Esophagus squamous epithelium (tissue), 5 donors: Measurements from ENCODE around the gene MST1R. TPM values are rescaled to one million over a fixed set of nuclear protein-coding genes. Genes with fewer than 3 reads are reported as not detected.

Source experiments
- DNase-seq: peaks from one replicate; lab custom pipeline; 2025; lab: John Stamatoyannopoulos, UW
- H3K27ac ChIP-seq, 4 donors: fragments of 200-600 bp; sonication (generic); one replicate each; pipeline ENCODE4 v1.5.1; 2016 to 2019; ENCODE audit warnings: mild to moderate bottlenecking in 1 of 4
- H3K27me3 ChIP-seq, 4 donors: fragments of 200-600 bp; sonication (generic); 1 replicate in 3 of 4; 2 replicates in 1 of 4; pipeline versions ENCODE4 v1.5.1 to v1.6.0; 2017 to 2021; ENCODE audit warnings: antibody characterized with exemption in 1 of 4
- H3K36me3 ChIP-seq, 3 donors: fragments of 200-600 bp; sonication (generic); one replicate each; pipeline ENCODE4 v1.5.1; 2016 to 2019
- H3K4me1 ChIP-seq, 3 donors: fragments of 200-600 bp; sonication (generic); one replicate each; pipeline ENCODE4 v1.5.1; 2017 to 2019
- H3K4me3 ChIP-seq, 4 donors: fragments of 200-600 bp; sonication (generic); 1 replicate in 3 of 4; 2 replicates in 1 of 4; pipeline ENCODE4 v1.5.1; 2016 to 2019; ENCODE audit warnings: mild to moderate bottlenecking in 2 of 4, moderate library complexity in 1 of 4
- H3K9me3 ChIP-seq, 3 donors: fragments of 200-600 bp; sonication (generic); one replicate each; pipeline ENCODE4 v1.5.1; 2016 to 2019
- POLR2A ChIP-seq, 4 donors: fragments of 450-650 bp; IDR thresholded peaks; one replicate each; pipeline ENCODE4 v1.6.1; 2017; ENCODE audit warnings: antibody characterized with exemption in 4 of 4, mild to moderate bottlenecking in 4 of 4, moderate library complexity in 3 of 4
- WGBS, 2 donors: methylation state at CpG; one replicate each; pipeline ENCODE4 v1.1.5; 2018; 5-methylcytosine and 5-hydroxymethylcytosine counted together
- intact Hi-C: fragments of 100-400 bp; cut with DNase I; formaldehyde crosslinking; loops from one replicate; pipeline ENCODE4 v1.15.0; 2022
- total RNA-seq, 4 donors: library from RNA; depleted of rRNA; stranded (reverse); fragments of >200 nt; gene quantifications; one replicate each; pipeline ENCODE4 v1.1.0, GENCODE V29; 2016
- TF ChIP-seq, protein P1 (sequence below), 6 experiments: fragments of 450-650 bp in 4 of 6; fragments of 200-600 bp in 2 of 6; sonication (generic) in 2 of 6; IDR thresholded peaks; one replicate each; pipeline ENCODE4 v1.5.1; 2016 to 2019; ENCODE audit warnings: antibody characterized with exemption in 6 of 6, mild to moderate bottlenecking in 4 of 6, moderate library complexity in 4 of 6
- donor health status: DM: yes; HTN: yes; CAD: no.

Gene MST1R
- total RNA-seq, 4 donors from 2014 or later: 5.4 to 26.5 (median 14.5) TPM

DNA sequence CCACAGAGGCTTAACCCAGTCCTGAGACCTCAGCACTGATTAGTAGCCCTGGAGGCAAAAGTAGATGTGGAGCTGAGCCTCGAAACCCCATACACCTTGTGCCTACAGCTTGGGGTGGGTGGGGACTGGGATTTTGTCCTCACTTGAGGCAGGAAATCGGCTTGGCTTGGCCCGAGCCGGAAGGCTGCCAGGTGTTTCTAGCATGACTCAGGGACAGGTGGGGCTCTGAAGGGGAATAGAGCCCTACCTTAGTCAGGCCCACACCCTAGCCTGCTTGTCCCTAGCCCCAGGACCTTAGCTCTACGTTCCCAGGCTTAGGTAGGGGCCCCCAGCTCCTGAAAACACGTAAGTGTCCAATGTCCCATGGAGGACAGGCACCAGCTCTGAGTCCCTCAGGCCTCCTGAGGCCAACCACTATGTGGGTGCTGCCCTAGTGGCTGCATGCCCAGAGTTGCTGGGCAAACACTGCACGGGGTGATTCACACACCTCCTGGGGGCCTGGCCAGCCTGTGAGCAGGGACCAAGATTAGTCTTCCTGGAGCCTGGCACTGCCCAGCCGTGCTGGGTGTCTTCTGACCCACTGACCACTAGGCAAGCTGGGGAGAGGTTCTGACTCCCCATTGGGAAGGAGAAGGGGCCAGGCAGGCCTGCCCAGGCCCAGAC is 3.1 kb downstream of the MST1R start:
- peak in 1 of 4 donors; percentile 41 for TF ChIP-seq POLR2A (IDR thresholded peaks at IDR 0.05)
- TF ChIP-seq, protein P1, sequence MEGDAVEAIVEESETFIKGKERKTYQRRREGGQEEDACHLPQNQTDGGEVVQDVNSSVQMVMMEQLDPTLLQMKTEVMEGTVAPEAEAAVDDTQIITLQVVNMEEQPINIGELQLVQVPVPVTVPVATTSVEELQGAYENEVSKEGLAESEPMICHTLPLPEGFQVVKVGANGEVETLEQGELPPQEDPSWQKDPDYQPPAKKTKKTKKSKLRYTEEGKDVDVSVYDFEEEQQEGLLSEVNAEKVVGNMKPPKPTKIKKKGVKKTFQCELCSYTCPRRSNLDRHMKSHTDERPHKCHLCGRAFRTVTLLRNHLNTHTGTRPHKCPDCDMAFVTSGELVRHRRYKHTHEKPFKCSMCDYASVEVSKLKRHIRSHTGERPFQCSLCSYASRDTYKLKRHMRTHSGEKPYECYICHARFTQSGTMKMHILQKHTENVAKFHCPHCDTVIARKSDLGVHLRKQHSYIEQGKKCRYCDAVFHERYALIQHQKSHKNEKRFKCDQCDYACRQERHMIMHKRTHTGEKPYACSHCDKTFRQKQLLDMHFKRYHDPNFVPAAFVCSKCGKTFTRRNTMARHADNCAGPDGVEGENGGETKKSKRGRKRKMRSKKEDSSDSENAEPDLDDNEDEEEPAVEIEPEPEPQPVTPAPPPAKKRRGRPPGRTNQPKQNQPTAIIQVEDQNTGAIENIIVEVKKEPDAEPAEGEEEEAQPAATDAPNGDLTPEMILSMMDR (IDR thresholded peaks at IDR 0.05): no peak
- H3K4me3 ChIP-seq: peak overlapping the region in 3 of 4 donors; percentile 12 to 63 (median 48)
- no peaks in the 10 kb centered on the region for H3K9me3 ChIP-seq
- H3K4me1 ChIP-seq: peaks cover 36 to 73% (median 38%) of the 10 kb centered on the region in 3 donors
- WGBS, 2 donors: 18 to 43% methylated on average over 2 of the region's 8 CpGs
- intact Hi-C loops: loop anchor here (5.0 kb wide), 1 partner anchor 98 kb away; the partner anchor contains the start of gene INKA1
- peak overlapping the region; percentile 84 to 91 (median 88) for H3K27ac ChIP-seq
- H3K36me3 ChIP-seq: peaks cover 0 to 31% (median 0%) of the 10 kb centered on the region in 3 donors
- no peak for DNase-seq
- no peaks in the 10 kb centered on the region for H3K27me3 ChIP-seq

DNA sequence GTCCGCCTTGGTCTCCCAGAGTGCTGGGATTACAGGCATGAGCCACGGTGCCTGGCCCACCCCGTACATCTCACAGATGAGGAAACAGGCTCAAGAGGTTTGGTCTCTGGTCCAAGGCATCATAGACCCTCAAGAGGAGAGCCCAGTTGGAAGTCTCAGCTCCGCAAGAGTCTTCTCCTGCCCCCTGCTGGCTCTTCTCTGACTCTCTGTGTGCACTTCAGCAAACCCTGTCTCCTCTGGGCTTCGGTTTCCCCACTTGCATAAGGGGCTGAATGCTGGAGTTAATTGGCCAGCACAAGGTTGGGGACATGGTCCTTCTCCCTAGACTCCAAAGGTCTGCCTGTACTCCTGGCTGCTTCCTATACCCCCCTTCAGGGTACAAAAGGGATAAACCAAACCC is 3.9 kb downstream of the MST1R start:
- TF ChIP-seq POLR2A (IDR thresholded peaks at IDR 0.05): no peak
- TF ChIP-seq, protein P1 (IDR thresholded peaks at IDR 0.05): peak in 2 of 6 experiments; percentile 17 to 45
- H3K4me1 ChIP-seq: peaks cover 30 to 65% (median 33%) of the 10 kb centered on the region in 3 donors

DNA sequence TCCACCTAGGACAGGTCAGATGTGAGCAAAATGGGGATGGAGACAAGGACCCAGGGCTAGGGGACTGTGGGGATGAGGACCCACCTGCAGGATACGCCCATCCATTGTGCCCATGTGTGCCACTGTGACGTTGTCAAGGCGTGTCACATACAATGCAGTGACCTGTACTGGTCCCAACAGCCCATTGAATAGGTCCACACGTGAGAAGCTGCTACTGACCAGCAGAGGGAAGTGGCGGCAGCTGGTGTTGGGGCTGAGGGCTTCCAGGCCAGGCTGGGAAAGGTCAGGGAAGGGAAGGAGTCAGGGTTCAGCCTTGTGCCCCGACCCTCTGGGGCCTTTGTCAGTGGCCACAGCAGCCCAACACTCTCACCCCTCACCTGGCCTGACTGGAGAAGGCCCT is 4.7 kb downstream of the MST1R start:
- no peak for DNase-seq

More for the DNA sequence above, 3.9 kb downstream of the MST1R start:
- no peak for DNase-seq
- Histone ChIP-seq H3K27ac (peak overlapping the region; percentile 84 to 91 (median 88)), H3K4me3 (peak overlapping the region in 3 of 4 donors; percentile 12 to 63 (median 48)), H3K27me3 (no peaks in the 10 kb centered on the region), H3K36me3 (peaks cover 0 to 39% (median 0%) of the 10 kb centered on the region in 3 donors), H3K9me3 (no peaks in the 10 kb centered on the region)
- WGBS, 2 donors: 84 to 85% methylated on average over 3 to 4 of the region's 5 CpGs
- intact Hi-C loops: loop anchor here (5.0 kb wide), 1 partner anchor 98 kb away; the partner anchor contains the start of gene INKA1

DNA sequence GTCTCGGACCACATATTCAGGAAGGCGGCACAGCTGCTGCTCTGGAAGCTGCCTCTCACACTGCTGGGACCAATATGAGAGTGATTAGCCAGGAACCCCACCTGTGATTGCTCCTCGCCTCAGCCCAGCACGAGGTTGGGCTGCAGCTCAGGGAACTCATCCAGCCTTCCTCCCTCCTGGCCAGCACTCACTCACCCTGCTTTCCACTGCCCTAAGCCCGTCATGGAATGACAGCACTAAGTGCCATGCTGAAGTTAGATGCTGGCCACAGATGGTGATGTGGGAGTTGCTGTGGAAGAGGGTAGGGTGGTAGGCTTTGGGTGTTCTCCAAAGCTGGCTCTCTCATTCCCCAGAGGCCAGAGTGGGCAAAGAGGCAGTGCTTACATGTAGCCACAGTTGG is 7.3 kb downstream of the MST1R start:
- no peak overlapping the region for H3K4me3 ChIP-seq
- H3K27me3 ChIP-seq: no peaks in the 10 kb centered on the region
- peaks cover 0 to 74% (median 0%) of the 10 kb centered on the region in 3 donors for H3K36me3 ChIP-seq
- TF ChIP-seq POLR2A (IDR thresholded peaks at IDR 0.05): no peak
- TF ChIP-seq, protein P1 (IDR thresholded peaks at IDR 0.05): no peak
- 77% methylated on average over 5 of the region's 5 CpGs; no CpG with 5 or more reads in 1 of the 2 donors for WGBS, 2 donors
- peaks cover 11 to 30% (median 12%) of the 10 kb centered on the region in 3 donors for H3K4me1 ChIP-seq
- intact Hi-C loops: no loop called here
- H3K27ac ChIP-seq: no peak overlapping the region
- DNase-seq: no peak
- no peaks in the 10 kb centered on the region for H3K9me3 ChIP-seq

More for the DNA sequence above, 4.7 kb downstream of the MST1R start:
- Histone ChIP-seq H3K36me3 (peaks cover 0 to 47% (median 0%) of the 10 kb centered on the region in 3 donors), H3K27me3 (no peaks in the 10 kb centered on the region), H3K27ac (peak overlapping the region in 1 of 4 donors; percentile 2), H3K4me3 (no peak overlapping the region), H3K9me3 (no peaks in the 10 kb centered on the region), H3K4me1 (peaks cover 22 to 57% (median 33%) of the 10 kb centered on the region in 3 donors)
- WGBS, 2 donors: 48 to 78% methylated on average over 5 of the region's 6 CpGs
- intact Hi-C loops: no loop called here
- no peak for TF ChIP-seq POLR2A (IDR thresholded peaks at IDR 0.05)
- TF ChIP-seq, protein P1 (IDR thresholded peaks at IDR 0.05): no peak

DNA sequence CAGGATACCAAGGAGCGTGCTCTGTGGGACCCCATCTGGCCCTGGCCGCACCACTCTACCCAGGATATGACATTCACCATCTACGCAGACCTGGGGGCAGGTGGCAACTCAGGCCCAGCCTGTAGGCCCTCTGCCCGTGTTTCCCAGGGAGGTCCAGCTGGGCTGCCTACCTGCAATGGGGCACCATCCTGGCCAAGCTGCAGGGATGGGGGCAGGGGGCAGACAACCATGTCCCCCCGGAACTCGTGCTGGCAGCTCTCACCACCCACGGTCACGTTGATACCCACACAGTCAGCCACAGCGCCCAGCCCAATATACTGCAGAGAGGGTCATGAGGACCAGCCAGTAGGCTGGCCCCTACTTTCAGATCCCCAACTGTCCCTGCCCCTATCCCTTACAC is 7.9 kb downstream of the MST1R start:
- intact Hi-C loops: no loop called here
- no peaks in the 10 kb centered on the region for H3K9me3 ChIP-seq
- no peak for DNase-seq

More for the DNA sequence above, 7.9 kb downstream of the MST1R start:
- Histone ChIP-seq H3K36me3 (peaks cover 0 to 79% (median 0%) of the 10 kb centered on the region in 3 donors), H3K4me1 (peaks cover 5 to 25% (median 8%) of the 10 kb centered on the region in 3 donors), H3K4me3 (no peak overlapping the region), H3K27ac (no peak overlapping the region), H3K27me3 (no peaks in the 10 kb centered on the region)
- WGBS, 2 donors: 89 to 92% methylated on average over 7 of the region's 9 CpGs
- no peak for TF ChIP-seq POLR2A (IDR thresholded peaks at IDR 0.05)
- TF ChIP-seq, protein P1 (IDR thresholded peaks at IDR 0.05): no peak
